HG03103 (cell line): ENCODE measurements around the gene TCF7L1.
"Not testable (repeated sequence)": the region's sequence is repeated elsewhere in the genome, so short reads cannot be mapped to it uniquely, and the experiment has no call there.

ENCODE experiments used
- ATAC-seq: cut with Tn5 transposase; IDR thresholded peaks from one replicate; pipeline ENCODE4 v1.9.1; 2021; ENCODE audit warnings: low read depth; ENCODE audit not compliant: unreplicated experiment

TCF7L1 gene, protein sequence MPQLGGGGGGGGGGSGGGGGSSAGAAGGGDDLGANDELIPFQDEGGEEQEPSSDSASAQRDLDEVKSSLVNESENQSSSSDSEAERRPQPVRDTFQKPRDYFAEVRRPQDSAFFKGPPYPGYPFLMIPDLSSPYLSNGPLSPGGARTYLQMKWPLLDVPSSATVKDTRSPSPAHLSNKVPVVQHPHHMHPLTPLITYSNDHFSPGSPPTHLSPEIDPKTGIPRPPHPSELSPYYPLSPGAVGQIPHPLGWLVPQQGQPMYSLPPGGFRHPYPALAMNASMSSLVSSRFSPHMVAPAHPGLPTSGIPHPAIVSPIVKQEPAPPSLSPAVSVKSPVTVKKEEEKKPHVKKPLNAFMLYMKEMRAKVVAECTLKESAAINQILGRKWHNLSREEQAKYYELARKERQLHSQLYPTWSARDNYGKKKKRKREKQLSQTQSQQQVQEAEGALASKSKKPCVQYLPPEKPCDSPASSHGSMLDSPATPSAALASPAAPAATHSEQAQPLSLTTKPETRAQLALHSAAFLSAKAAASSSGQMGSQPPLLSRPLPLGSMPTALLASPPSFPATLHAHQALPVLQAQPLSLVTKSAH

DNA sequence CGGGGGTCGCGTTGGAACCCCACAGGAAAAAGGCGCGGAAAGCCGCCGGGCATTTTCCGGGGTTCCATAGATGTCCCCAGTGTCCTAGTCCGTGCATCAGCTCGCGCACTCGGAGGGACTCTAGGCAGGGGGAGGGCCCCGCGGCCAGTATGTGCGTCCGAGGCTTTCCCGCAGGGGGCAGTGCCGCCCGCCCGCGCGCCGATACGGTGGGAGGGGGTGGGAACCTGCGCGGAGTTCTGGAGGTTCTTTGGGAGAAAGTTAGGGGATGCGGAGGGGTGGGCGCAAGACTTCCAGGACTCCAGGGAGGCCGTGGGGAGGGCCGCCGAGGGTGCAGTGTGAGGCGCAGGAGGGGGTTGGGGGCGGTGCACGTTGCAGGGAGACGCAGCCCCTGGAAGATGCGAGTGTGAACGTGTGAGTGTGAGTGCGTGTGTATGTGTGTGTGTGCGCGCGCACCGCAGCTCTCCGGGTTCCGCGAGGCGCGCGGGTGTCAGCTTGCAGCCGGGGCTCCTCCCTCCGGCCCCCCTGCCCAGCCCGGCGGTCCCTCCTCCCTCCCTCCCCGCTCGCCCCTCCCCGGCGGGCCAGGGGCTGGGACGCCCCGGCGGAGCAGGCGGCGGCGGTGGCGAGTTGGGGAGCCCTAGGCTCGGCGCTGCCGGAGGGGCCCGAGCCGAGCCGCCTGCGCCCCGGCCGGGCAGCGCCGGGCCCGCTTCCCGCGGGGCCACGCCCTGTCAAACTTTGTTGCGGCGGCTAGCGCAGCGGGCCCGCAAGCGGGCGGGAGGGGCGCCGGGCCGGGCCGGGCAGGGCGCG lies at the start of gene TCF7L1:
TSS of gene TCF7L1 (plus strand) at position 559 of the 804 bp plus-strand sequence. CDS start 293 bp downstream, outside the sequence.
- no peak for ATAC-seq

DNA sequence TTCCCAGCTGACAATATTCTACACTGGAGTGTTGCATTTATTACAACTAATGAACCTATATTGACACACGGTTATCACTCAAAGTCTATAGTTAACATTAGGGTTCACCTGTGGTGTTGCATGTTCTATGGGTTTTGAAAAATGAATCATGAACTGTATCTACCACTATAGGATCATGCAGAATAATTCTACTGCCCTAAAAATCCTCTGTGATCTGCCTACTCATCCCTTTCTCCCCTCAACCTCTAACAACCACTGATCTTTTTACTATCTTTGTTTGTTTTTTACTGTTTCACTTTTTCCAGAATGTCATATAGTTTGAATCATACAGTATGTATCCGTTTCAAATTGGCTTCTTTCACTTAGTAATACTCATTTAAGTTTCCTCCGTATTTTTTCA lies 47.6 kb upstream of the TCF7L1 start:
- ATAC-seq = no peak

DNA sequence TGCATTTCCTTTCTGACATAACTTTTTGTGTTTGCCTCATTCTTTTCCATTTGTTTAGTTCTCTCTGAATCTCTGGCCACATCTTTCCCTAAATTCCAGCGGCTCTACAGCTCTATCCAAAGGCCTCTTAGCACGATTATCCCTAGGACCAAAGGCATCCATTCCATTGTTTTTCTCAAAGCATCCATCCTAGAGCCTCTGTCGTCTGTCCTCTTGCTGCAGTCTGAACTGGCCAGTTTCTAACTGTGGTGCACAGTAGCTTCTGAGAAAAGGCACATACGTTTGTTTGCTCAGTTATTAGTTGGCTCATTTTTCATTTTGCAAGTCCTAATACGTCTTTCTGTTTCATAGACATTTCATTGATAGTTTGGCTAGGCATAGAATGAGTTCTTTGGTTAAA lies 45.7 kb upstream of the TCF7L1 start:
- no peak for ATAC-seq

DNA sequence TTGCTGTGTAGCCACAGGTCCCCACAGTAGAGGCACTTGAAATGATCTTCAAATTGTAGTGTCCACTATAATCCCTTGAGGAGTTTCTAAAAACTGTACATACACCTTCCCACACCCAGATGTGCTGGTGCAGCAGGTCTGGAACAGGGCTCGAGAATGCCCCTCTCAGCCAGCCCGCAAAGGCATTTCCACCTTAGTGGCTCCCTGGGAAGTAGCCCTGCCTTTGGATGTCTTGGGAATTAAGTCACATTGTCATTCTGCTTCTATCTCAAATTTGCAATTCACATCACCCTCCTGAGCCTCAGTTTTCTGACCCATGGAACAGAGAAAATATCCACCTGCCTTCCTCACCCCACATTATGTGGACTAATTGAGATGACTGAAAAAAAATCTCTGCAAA lies 44.3 kb upstream of the TCF7L1 start:
- ATAC-seq = no peak

DNA sequence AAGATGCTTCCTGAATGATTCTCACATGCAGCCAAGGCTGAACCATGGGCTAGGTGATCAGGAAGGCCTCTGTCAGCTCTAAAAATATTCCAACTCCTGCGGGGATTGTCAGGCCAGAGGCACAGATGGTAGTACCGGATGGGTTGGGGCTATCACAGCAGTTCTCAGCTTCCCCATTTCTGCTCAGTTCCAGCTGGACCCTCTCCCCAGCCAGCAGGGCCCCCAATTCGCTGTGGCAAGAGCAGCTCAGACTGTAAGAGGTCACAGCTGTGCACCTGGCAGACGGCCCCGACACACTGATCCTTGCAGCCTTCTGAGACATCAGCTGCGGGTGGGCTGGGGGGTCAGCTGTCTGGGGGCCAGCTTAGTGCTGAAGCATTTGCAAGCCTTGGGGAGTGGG lies 43.6 kb upstream of the TCF7L1 start:
- no peak for ATAC-seq

DNA sequence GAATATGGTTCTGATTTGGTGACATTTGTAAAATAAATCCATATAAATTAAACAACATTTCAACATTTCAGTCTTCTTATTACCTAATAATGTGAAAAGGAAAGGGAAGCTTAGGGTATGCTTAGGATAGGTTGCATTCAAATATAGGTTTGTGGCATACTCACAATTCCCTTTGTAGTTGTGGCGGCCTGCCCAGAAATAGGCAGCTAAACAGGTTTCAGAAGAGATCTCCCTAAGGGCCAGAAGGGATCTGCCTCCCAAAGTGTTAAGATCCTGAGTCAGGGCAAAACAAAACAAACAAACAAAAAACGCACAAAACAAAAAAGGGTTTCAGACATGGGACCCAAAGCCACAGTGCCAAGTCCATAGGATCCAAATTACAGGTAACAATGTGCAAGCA lies 41.4 kb upstream of the TCF7L1 start:
- no peak for ATAC-seq

DNA sequence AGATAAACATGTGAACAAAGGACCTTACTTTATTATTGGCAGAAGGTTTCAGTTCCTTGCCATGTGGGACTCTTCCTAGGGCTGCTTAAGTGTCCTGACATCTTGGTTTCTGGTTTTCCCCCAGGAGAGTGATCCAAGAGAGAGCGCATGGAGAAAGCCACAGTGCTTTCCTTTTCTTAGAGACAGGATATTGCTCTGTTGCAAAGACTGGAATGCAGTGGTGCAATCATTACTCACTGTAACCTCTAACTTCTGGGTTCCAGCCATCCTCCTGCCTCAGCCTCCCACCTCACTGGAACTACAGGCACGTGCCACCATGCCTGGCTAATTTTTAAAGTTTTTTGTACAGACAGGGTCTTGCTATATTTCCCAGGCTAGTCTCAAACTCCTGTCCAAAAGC lies 38.1 kb upstream of the TCF7L1 start:
- no peak for ATAC-seq

DNA sequence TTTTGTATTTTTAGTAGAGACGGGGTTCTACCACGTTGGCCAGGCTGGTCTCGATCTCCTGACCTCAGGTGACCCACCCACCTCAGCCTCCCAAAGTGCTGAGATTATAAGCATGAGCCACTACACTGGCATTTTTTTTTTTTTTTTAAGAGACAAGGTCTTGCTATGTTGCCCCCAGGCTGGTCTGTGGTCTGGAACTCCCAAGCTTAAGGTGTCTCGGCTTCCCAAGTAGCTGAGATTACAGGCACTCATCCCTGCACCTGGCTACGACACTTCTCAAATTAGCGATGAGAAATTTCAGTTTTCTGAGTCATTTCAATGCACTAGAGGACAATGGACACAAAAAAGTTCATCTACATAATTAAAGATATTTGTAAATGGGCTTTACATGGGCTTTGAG lies 36.6 kb upstream of the TCF7L1 start:
- ATAC-seq = no peak

DNA sequence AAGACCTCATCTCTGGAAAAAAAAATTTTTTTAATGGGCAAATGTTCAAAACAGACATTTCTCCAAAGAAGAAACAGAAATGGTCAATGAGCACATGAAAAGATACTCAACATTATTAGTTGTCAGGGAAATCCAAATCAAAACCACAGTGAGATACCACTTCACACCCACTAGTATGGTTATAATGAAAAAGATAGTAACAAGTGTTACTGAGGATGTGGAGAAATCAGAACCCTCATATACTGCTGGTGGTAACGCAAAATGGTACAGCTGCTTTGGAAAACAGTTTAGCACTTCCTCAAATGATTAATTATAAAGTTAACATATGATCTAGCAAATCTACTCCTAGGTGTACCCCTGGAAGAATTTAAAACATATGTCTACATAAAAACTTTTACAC lies 29.0 kb upstream of the TCF7L1 start:
- no peak for ATAC-seq

DNA sequence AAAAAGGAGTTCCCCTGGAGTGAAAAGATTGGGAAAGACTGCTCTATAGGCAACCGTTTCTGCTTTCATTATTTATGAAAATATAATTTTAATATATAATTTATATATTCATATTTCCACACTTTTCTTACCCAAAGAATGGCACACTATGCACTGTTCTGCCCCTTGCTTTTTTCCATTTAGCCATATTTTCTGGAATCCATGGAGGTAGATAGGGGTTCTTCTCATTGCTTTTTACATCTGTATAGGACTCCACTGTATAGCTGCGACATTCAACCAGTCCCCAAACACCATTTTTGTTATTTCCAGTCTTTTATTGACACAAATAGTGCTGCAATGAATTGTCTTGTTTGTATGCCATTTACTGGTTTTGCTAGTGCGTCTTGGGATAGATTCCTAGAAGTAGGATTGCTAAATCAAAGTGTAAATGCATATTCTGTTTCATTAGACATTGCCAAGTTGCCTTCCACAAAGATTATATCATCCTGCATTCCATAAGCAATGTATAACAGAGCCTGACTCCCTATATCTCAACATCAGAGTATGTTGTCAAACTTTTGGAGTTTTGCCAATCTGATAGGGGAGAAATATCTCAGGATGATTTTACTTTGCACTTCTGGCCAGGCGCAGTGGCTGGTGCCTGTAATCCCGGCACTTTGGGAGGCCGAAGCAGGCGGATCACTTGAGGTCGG lies 26.6 kb upstream of the TCF7L1 start:
- no peak for ATAC-seq

DNA sequence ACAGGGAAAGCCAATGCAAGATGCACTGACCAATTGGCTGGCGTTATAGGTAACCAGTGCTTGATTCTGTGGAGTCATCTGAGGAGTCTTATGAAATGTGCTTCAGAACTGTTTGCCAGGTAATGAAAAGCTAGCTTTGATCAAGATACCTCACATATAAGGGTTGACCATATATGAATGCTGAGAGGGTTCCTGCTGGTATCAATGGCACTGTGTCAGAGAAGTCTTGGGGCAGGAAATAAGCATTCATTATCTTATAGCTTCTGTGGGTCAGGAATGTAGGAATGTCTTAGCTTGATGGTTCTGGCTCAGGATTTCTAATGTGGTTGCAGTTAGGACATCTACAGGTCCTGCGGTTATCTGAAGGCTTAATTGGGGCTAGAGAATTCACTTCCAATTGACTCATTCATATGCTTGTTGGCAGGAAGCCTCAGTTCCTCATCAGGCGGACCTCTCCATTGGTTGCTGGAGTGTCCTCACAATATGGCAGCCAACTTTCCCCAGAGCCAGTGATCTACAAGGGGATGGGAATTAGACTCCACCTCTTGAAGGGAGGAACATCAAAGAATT lies 22.1 kb upstream of the TCF7L1 start:
- ATAC-seq = no peak

DNA sequence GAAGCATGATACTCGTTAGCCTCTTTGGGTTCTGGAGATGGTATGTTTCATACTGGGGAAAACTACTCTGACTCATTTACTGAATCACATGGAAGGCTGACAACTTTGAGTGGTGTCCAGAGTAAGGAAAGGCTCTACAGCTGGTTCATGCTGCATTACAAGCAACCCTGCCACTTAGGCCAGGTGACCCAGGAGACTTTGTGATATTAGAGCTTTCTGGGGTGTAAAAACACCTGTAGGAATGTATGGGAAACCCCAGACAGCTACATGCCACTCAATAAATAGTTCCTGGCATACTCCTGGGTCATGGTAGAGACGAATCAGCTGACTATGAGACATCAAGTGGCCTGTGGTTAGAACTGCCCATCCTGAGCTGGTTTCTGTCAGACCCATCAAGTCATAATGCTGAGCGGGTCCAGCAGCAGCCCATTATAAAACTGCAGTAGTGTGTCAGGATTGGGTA lies 21.3 kb upstream of the TCF7L1 start:
- ATAC-seq = no peak

DNA sequence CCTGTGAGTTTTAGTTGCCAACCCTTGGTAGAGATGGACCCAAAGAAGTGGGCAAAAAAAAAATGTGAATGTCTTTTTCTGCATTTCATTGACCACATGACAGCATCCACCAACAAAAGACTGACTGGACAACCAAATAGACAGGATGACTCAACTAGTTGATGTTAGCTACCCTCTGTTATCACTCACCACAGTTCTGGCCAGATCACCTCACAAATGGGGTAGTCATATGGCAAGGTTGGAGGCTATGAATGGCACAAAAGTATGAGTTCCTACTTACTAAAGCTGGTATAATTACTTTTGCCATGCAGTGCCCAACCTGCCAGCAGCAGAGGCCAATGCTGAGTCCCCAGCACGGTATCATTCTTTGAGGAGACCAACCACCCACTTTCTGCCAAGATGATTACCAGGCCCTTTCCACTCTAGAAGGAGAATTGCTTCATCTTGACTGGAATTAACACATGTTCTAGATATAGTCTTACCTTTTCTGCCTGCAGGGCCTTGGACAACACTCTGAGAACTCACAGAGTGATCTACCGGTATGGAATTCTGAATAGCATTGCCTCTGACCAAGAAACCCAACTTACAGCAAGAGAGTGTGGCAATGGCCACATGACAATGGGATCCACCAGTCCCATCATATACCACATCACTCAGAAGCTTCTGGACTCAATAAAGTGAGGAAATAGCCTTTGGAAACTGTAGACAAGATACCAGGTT lies 20.1 kb upstream of the TCF7L1 start:
- ATAC-seq = no peak

DNA sequence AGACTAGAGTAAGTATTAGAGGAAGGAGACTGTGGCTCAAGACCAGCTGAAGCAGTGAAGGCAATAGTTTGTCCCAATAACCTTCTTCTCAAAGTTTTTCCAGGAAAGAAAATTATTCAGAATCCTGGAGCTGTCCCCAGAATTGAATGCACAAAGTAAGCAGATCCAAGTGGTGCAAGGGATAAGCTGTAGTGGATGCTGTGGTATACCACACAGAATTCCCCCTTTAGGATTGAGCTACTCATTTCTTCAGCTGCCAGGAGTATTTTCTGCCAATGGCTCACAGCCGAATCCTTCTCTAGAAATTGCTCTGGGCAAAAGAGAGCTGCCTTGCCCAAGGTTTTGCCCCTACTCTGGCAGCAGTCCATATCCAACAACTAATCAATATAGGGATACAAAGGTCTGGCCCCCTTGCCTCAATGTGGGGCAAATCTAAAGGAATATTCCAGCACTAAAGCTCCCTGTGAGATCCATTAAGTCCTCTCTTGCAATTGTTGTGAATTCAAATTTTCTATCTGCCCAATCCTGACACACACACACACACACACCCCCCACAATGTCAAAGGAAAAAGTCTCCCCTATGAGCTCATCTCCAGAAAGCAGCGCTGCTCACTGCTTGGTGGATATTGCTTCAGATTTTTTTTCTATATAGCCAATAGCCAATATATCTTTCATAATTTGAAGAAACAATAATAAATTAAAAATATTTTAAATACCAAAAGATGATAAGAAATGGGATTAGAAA lies 18.4 kb upstream of the TCF7L1 start:
- ATAC-seq = no peak

DNA sequence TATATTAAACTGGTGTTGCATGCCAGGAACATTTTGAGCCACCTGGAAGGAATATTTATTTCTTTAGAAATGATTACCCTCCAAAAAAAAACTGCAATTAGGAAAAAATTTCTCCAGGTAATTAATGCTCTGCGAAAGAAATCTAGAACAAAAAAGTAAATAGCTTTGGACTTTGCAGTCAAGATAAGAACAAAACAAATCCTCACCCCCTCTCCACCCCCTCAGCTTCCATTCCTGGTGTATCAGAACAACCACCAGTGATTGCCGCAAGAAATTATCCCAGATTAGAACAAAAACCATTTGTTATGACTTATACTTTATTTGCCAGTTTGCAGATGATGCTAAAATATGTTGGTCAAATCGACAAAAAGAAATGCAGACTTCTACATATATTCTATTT lies 17.0 kb upstream of the TCF7L1 start:
- no peak for ATAC-seq

DNA sequence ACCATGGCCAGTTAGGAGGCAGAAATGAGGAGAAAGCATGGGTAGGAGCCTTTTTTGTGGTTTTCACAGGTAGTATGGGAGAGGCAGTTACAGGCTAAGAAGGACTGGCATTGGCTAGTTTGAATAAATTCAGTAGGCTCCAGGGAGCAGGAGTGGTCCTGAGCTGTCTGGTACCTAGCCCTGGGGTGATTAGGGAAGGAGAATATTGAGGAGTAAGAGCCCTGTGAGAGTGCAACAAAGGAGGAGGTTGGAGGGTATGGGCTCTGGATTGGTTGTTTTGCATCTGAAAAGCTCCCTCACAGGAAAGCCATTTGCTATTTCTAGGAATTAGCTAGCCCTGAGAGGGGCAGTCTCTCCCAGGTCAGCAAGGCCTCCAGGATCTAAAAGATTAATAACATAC lies 13.3 kb upstream of the TCF7L1 start:
- ATAC-seq = no peak

DNA sequence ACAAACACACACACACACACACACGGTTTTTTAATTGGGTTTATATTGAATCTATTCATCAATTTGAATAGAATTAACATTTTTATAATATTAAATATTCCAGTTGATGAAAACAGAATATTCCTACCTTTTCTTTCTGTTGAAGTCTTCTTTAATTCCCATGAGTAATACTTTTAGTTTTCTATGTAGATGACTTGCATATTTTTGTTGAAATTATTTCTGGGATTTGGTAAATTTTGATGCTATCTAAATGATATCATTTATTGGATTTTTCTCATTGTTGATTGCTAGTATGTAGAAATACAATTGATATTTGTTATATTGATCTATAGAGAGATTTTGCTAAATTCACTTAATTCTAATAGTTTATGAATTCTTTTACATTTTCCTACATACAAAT lies 12.8 kb upstream of the TCF7L1 start:
- no peak for ATAC-seq

DNA sequence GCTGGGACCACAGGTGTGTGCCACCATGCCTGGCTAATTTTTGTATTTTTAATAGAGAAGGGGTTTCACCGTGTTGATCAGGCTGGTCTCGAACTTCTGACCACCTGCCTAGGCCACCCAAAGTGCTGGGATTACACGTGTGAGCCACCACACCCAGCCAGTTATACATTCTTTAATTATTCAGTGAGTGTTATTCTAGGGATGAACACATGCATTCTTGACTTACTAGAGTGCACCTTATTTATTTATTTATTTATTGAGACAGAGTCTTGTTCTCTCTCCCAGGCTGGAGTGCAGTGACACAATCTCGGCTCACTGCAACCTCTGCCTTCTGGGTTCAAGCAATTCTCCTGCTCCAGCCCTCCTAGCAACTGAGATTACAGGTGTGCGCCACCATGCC lies 6.7 kb upstream of the TCF7L1 start:
- ATAC-seq = not testable (repeated sequence)

DNA sequence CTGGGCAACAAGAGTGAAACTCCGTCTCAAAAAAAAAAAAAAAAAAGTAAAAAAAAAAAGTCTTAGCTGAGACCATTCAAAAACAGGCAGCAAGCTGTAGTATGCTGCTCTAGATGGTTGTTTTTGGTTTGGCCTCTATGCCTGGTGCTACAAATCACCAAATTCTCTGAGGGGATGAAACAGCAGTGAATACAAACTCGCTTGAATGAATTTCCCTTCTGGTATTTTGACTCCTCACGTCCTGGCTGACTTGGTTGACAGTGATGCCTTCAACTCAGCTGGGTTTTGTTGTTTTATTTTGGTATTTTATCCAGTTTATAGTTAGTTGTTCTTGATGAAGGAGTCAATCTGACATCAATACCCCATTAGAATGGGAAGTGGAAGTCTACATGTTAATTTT lies 3.3 kb upstream of the TCF7L1 start:
- ATAC-seq = no peak
